ENCODE measurements around the gene ZNF337.

Gene ZNF337

DNA sequence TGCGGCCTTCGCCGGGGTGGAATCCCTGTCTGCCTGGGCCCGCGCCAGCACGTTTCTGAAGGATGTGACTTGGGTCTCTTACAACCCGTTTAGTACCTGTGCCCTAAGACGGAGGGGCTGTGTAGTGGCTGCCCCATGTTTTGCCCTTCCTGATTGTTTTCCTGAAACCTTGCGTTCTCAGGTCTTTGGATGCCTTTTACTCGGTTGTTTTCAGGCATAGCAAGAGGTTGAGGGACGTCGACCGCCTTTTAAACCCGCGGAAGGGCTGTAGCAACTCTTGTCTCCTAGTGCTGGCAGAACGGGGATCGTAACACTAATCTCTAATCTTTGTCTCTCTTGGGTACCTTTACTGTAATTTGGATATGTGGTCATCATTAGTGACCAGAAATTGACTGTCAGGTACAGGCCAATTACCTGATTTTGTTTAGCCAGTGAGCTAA, 72.1 kb downstream of the ZNF337 start:
- no peak for DNase-seq
